Caco-2 (cell line): ENCODE data around the gene ST3GAL3. TPM values are rescaled to one million over a fixed set of nuclear protein-coding genes. Genes with fewer than 3 reads are reported as not detected.
A peak's percentile ranks its signal among the peaks of the same experiment; 100 is the strongest.

Experiments
- Bru-seq: library from RNA; stranded (reverse); fragments of 400-500 nt; gene quantifications from one replicate; lab custom pipeline; 2021; lab: Mats Ljungman, UMichigan
- BruChase-seq, 2 experiments: library from RNA; stranded (reverse); fragments of 400-500 nt; gene quantifications; one replicate each; lab custom pipeline; 2021; lab: Mats Ljungman, UMichigan
- BruUV-seq: library from RNA; stranded (reverse); fragments of 400-500 nt; replicated peaks from 2 replicates; lab custom pipeline; 2021; lab: Mats Ljungman, UMichigan
- CTCF ChIA-PET: fragments of 300-600 bp; sonication (Branson Sonifier 250); formaldehyde crosslinking; loops from one replicate; lab custom pipeline; 2022; ENCODE audit warnings: antibody characterized with exemption; lab: Charles Lee
- POLR2A ChIA-PET: fragments of 300-600 bp; sonication (Branson Sonifier 250); formaldehyde crosslinking; loops from one replicate; lab custom pipeline; 2022; ENCODE audit warnings: antibody characterized with exemption; lab: Charles Lee
- DNase-seq, 2 experiments: peaks; one replicate each; pipeline versions ENCODE4 v3.0.0 to v3.0.0-alpha.2; 2020 to 2022
- H3K27me3 ChIP-seq: replicated peaks from 2 replicates; pipeline ENCODE4 v1.6.0; 2011; ENCODE audit warnings: low read length; ENCODE audit not compliant: control insufficient read depth, insufficient read depth
- H3K36me3 ChIP-seq: 2 replicates; pipeline ENCODE4 v1.5.1; 2011; ENCODE audit warnings: low read length; ENCODE audit not compliant: control insufficient read depth, insufficient read depth
- H3K4me1 ChIP-seq: fragments of 250-450 bp; sonication (Bioruptor Pico); 2 replicates; pipeline ENCODE4 v1.5.1; 2020; ENCODE audit warnings: mild to moderate bottlenecking
- H3K4me3 ChIP-seq: 2 replicates; pipeline ENCODE4 v1.5.1; 2011; ENCODE audit warnings: low read depth, mild to moderate bottlenecking, control low read depth, low read length
- H3K9me3 ChIP-seq: fragments of 250-450 bp; sonication (Bioruptor Pico); 2 replicates; pipeline ENCODE4 v1.5.1; 2020; ENCODE audit warnings: mild to moderate bottlenecking, moderate library complexity
- H3K27ac Mint-ChIP-seq: one replicate; pipeline ENCODE4 v1.8.0; 2022; ENCODE audit warnings: mixed read lengths; ENCODE audit not compliant: unreplicated experiment
- H3K27me3 Mint-ChIP-seq: one replicate; pipeline ENCODE4 v1.8.0; 2022; ENCODE audit warnings: mixed read lengths; ENCODE audit not compliant: insufficient read depth, unreplicated experiment
- H3K36me3 Mint-ChIP-seq: one replicate; pipeline ENCODE4 v1.8.0; 2022; ENCODE audit warnings: mild to moderate bottlenecking, mixed read lengths; ENCODE audit not compliant: insufficient read depth, unreplicated experiment
- H3K4me1 Mint-ChIP-seq: one replicate; pipeline ENCODE4 v1.8.0; 2022; ENCODE audit warnings: low read depth, mixed read lengths; ENCODE audit not compliant: unreplicated experiment
- H3K4me3 Mint-ChIP-seq: one replicate; pipeline ENCODE4 v1.8.0; 2022; ENCODE audit warnings: mild to moderate bottlenecking, moderate library complexity, mixed read lengths; ENCODE audit not compliant: unreplicated experiment
- H3K9me3 Mint-ChIP-seq: one replicate; pipeline ENCODE4 v1.8.0; 2022; ENCODE audit warnings: mixed read lengths; ENCODE audit not compliant: unreplicated experiment
- intact Hi-C: fragments of 100-400 bp; cut with micrococcal nuclease; formaldehyde crosslinking; loops from one replicate; pipeline ENCODE4 v1.10.0; 2022; ENCODE audit not compliant: unreplicated experiment
- long read RNA-seq: library from polyadenylated mRNA; stranded (forward); transcript quantifications from one replicate; pipeline ENCODE4 v2.0.0, GENCODE V29; 2022
- total RNA-seq: library from RNA; stranded (reverse); gene quantifications from 2 replicates; pipeline ENCODE4 v1.2.3, GENCODE V29; 2022
- TF ChIP-seq, protein P1 (sequence below), 2 experiments: fragments of 200-600 bp in 1 of 2; IDR thresholded peaks; 1 replicate in 1 of 2; 2 replicates in 1 of 2; pipeline versions ENCODE4 v1.5.1 to v1.8.0; 2011 to 2022; ENCODE audit warnings: antibody characterized with exemption in 1 of 2, control low read depth in 1 of 2, inconsistent platforms in 1 of 2, low read depth in 1 of 2, low read length in 1 of 2, mild to moderate bottlenecking in 1 of 2, moderate library complexity in 1 of 2; ENCODE audit not compliant: insufficient read depth in 1 of 2, severe bottlenecking in 1 of 2, unreplicated experiment in 1 of 2

Gene ST3GAL3
- total RNA-seq (5.4 and 5.6 TPM in 2 replicates), Bru-seq, nascent RNA (percentile 42 among the genes with signal in this experiment), BruChase-seq, experiment 1, labeled RNA remaining after a 2-hour chase (percentile 35 among the genes with signal in this experiment), BruChase-seq, experiment 2, labeled RNA remaining after a 6-hour chase (percentile 40 among the genes with signal in this experiment)
- long read RNA-seq, partial matches to known transcripts = 0 of 3 reads
- long read RNA-seq, other reads (novel, unspliced or antisense) = 1 of 3 reads

- peak within 1 kb of the TSS; percentile 81 for H3K4me3 Mint-ChIP-seq
- ChIA-PET CTCF (no interaction called here), POLR2A (interaction anchor here (1.0 kb wide), 1 partner anchor 253 kb away, joined by 3 read pairs; no protein-coding TSS in a partner anchor)
- BruUV-seq = no TSS peak
- H3K9me3 ChIP-seq = no peaks in the 10 kb centered on the region
- no peaks in the 10 kb centered on the region for H3K27me3 ChIP-seq
- H3K27ac Mint-ChIP-seq = no peak within 1 kb of the TSS
- peaks cover 50% of the 10 kb centered on the region for H3K36me3 Mint-ChIP-seq
- peaks cover 7% of the 10 kb centered on the region for H3K4me1 Mint-ChIP-seq
- no peaks in the 10 kb centered on the region for H3K9me3 Mint-ChIP-seq
- peak within 1 kb of the TSS; percentile 67 for H3K4me3 ChIP-seq
- H3K4me1 ChIP-seq = peaks cover 9% of the 10 kb centered on the region
- intact Hi-C loops = no loop called here
- H3K27me3 Mint-ChIP-seq = no peaks in the 10 kb centered on the region
- TF ChIP-seq, protein P1, sequence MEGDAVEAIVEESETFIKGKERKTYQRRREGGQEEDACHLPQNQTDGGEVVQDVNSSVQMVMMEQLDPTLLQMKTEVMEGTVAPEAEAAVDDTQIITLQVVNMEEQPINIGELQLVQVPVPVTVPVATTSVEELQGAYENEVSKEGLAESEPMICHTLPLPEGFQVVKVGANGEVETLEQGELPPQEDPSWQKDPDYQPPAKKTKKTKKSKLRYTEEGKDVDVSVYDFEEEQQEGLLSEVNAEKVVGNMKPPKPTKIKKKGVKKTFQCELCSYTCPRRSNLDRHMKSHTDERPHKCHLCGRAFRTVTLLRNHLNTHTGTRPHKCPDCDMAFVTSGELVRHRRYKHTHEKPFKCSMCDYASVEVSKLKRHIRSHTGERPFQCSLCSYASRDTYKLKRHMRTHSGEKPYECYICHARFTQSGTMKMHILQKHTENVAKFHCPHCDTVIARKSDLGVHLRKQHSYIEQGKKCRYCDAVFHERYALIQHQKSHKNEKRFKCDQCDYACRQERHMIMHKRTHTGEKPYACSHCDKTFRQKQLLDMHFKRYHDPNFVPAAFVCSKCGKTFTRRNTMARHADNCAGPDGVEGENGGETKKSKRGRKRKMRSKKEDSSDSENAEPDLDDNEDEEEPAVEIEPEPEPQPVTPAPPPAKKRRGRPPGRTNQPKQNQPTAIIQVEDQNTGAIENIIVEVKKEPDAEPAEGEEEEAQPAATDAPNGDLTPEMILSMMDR (IDR thresholded peaks at IDR 0.05; ENCODE audit: insufficient read depth in 1 of 2, low read depth in 1 of 2, low read length in 1 of 2, severe bottlenecking in 1 of 2, unreplicated experiment in 1 of 2) = no peak
- H3K36me3 ChIP-seq = no peaks in the 10 kb centered on the region; the same call in 1 of the 2 replicates
- peak; percentile 89 to 92 for DNase-seq
Observed at GRCh38 chr1:43707190-43708001, at the start of gene ST3GAL3. TSS of gene ST3GAL3 (plus strand) at chr1:43707536. CDS start at chr1:43736263, 28,727 bp downstream.

DNA sequence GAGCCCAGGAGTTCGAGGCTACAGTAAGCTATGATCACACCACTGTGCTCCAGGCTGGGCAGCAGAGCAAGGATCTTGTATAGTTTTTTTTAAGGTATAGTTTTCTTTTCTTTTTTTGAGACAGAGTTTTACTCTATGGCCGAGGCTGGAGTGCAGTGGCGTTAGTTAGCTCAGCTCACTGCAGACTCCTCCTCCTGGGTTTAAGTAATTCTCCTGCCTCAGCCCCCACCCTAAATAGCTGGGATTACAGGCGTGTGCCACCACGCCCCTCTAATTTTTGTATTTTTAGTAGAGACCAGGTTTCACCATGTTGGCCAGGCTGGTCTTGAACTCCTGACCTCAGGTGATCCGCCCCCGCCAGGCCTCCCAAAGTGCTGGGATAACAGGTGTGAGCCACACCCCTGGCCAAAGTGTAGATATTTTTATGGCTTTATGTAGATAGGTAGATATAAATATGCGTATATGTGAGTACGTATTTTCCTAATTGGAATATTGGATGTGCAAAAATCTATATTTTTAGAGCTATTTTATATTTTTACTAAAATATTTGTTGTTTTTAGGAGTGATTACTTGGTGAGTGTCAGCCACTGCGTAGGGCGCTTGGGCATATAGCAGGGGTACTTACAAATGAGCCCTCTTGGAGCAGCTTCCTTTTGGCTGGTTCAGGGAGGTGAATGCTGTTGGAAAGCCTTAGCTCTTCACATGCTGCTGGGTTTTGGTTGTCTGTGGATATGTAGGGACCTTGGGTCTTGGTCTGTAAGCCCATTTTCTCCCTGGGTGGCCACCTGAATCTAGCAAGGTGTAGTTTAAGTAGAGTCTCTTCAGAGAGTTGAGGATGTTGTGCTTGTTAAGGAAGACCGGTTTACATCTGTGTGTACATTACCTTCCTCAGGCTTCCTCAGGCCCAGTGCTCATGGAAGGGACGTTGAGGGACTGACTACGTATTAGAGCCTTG, 47.8 kb upstream of the ST3GAL3 start:
- no peak overlapping the region for H3K4me3 Mint-ChIP-seq
- peaks cover 89% of the 10 kb centered on the region for H3K36me3 Mint-ChIP-seq
- no peaks in the 10 kb centered on the region for H3K27me3 Mint-ChIP-seq
- POLR2A ChIA-PET = interaction anchor here (0.6 kb wide), 1 partner anchor 19 kb away, joined by 10 read pairs; no protein-coding TSS in a partner anchor
- Histone ChIP-seq H3K36me3 (peaks cover 3% of the 10 kb centered on the region), H3K9me3 (no peaks in the 10 kb centered on the region), H3K4me3 (no peak overlapping the region), H3K4me1 (no peaks in the 10 kb centered on the region), H3K27me3 (no peaks in the 10 kb centered on the region)
- TF ChIP-seq, protein P1 (IDR thresholded peaks at IDR 0.05; ENCODE audit: insufficient read depth in 1 of 2, low read depth in 1 of 2, low read length in 1 of 2, severe bottlenecking in 1 of 2, unreplicated experiment in 1 of 2) = no peak
- H3K27ac Mint-ChIP-seq = no peak overlapping the region
- no TSS peak for BruUV-seq
- no peaks in the 10 kb centered on the region for H3K4me1 Mint-ChIP-seq
- intact Hi-C loops = no loop called here
- CTCF ChIA-PET = no interaction called here
- DNase-seq = no peak
- H3K9me3 Mint-ChIP-seq = no peaks in the 10 kb centered on the region
